Uterus (tissue), 4 donors: Measurements from ENCODE around the gene DCAF4. TPM values are rescaled to one million over a fixed set of nuclear protein-coding genes. Genes with fewer than 3 reads are reported as not detected.

Experiments
- DNase-seq, 2 donors: peaks; one replicate each; pipeline ENCODE4 v3.0.0-alpha.2; 2019 to 2020
- H3K27ac ChIP-seq, 2 donors: fragments of 200-600 bp; sonication (generic); 1 replicate in 1 of 2; 2 replicates in 1 of 2; pipeline ENCODE4 v1.5.1; 2016 to 2018
- H3K27me3 ChIP-seq, 2 donors: fragments of 200-600 bp; sonication (generic); one replicate each; pipeline ENCODE4 v1.5.1; 2018 to 2019; ENCODE audit warnings: control low read depth in 1 of 2
- H3K36me3 ChIP-seq, 2 donors: fragments of 200-600 bp; sonication (generic); one replicate each; pipeline ENCODE4 v1.5.1; 2019; ENCODE audit warnings: control low read depth in 1 of 2
- H3K4me1 ChIP-seq, 2 donors: fragments of 200-600 bp; sonication (generic); one replicate each; pipeline ENCODE4 v1.5.1; 2018 to 2019; ENCODE audit warnings: control low read depth in 1 of 2
- H3K4me3 ChIP-seq, 2 donors: fragments of 200-600 bp; sonication (generic); 1 replicate in 1 of 2; 2 replicates in 1 of 2; pipeline ENCODE4 v1.5.1; 2018 to 2019; ENCODE audit warnings: mild to moderate bottlenecking in 1 of 2
- H3K9me3 ChIP-seq, 2 donors: fragments of 200-600 bp; sonication (generic); one replicate each; pipeline ENCODE4 v1.5.1; 2019; ENCODE audit warnings: control low read depth in 1 of 2
- CTCF ChIP-seq, 4 experiments: fragments of 200-600 bp in 2 of 4; fragments of 450-650 bp in 2 of 4; sonication (generic) in 2 of 4; IDR thresholded peaks; one replicate each; pipeline ENCODE4 v1.5.1; 2016 to 2019; ENCODE audit warnings: antibody characterized with exemption in 4 of 4, mild to moderate bottlenecking in 2 of 4, moderate library complexity in 1 of 4
- POLR2A ChIP-seq, 2 donors: fragments of 450-650 bp; IDR thresholded peaks; one replicate each; pipeline ENCODE4 v1.6.1; 2016; ENCODE audit warnings: antibody characterized with exemption in 2 of 2, mild to moderate bottlenecking in 1 of 2, moderate library complexity in 1 of 2
- intact Hi-C: fragments of 100-400 bp; cut with DNase I; formaldehyde crosslinking; loops from one replicate; pipeline ENCODE4 v1.15.1; 2023; ENCODE audit warnings: low total_unique reads
- total RNA-seq, 4 donors: library from RNA; depleted of rRNA in 3 of 4; stranded (reverse); fragments of >200 nt in 3 of 4; gene quantifications; one replicate each; pipeline versions ENCODE4 v1.1.0 to v1.2.4, GENCODE V29; 2014 to 2023
- donor health status: DM: yes; HTN: yes; CAD: no.

DCAF4 gene
- total RNA-seq, 4 donors from 2014 or later, result 12.0 to 14.1 (median 13.7) TPM; not detected in 1

- intact Hi-C loops, result no loop called here
- H3K27ac ChIP-seq, result no peak overlapping the region
These were observed 9.0 kb upstream of the DCAF4 start for GRCh38 chr14:72917094-72917802.

GRCh38 chr14:72920008-72920407, 6.3 kb upstream of the DCAF4 start:
- H3K27ac ChIP-seq, result no peak overlapping the region
- intact Hi-C loops, result no loop called here
- no peaks in the 10 kb centered on the region for H3K27me3 ChIP-seq
- H3K36me3 ChIP-seq, result no peaks in the 10 kb centered on the region
- no peaks in the 10 kb centered on the region for H3K9me3 ChIP-seq
- DNase-seq, result no peak
- no peaks in the 10 kb centered on the region for H3K4me1 ChIP-seq
- no peak for TF ChIP-seq POLR2A (IDR thresholded peaks at IDR 0.05)
- no peak for TF ChIP-seq CTCF (IDR thresholded peaks at IDR 0.05)
- no peak overlapping the region for H3K4me3 ChIP-seq

More at GRCh38 chr14:72917094-72917802, 9.0 kb upstream of the DCAF4 start:
- H3K4me1 ChIP-seq, result no peaks in the 10 kb centered on the region
- DNase-seq, result no peak
- H3K27me3 ChIP-seq, result no peaks in the 10 kb centered on the region
- no peaks in the 10 kb centered on the region for H3K36me3 ChIP-seq
- H3K4me3 ChIP-seq, result no peak overlapping the region
- no peaks in the 10 kb centered on the region for H3K9me3 ChIP-seq
- no peak for TF ChIP-seq POLR2A (IDR thresholded peaks at IDR 0.05)
- no peak for TF ChIP-seq CTCF (IDR thresholded peaks at IDR 0.05)

- no peak overlapping the region for H3K27ac ChIP-seq
- intact Hi-C loops, result no loop called here
- DNase-seq, result no peak
- H3K4me1 ChIP-seq, result no peaks in the 10 kb centered on the region
- TF ChIP-seq POLR2A (IDR thresholded peaks at IDR 0.05) (no peak), CTCF (IDR thresholded peaks at IDR 0.05) (no peak)
- no peaks in the 10 kb centered on the region for H3K36me3 ChIP-seq
- no peak overlapping the region for H3K4me3 ChIP-seq
- H3K27me3 ChIP-seq, result no peaks in the 10 kb centered on the region
- H3K9me3 ChIP-seq, result no peaks in the 10 kb centered on the region
These were observed 4.9 kb upstream of the DCAF4 start for GRCh38 chr14:72921396-72921795.

- DNase-seq, result no peak
These were observed 1.9 kb upstream of the DCAF4 start for GRCh38 chr14:72924337-72924736.

More at GRCh38 chr14:72924337-72924736, 1.9 kb upstream of the DCAF4 start:
- Histone ChIP-seq H3K4me3 (no peak overlapping the region), H3K9me3 (no peaks in the 10 kb centered on the region), H3K27me3 (no peaks in the 10 kb centered on the region), H3K4me1 (no peaks in the 10 kb centered on the region), H3K36me3 (no peaks in the 10 kb centered on the region), H3K27ac (no peak overlapping the region)
- no peak for TF ChIP-seq CTCF (IDR thresholded peaks at IDR 0.05)
- no peak for TF ChIP-seq POLR2A (IDR thresholded peaks at IDR 0.05)
- intact Hi-C loops, result no loop called here
